HG02763 (cell line): ENCODE data around the gene PPP2R2C.

Experiments
- ATAC-seq: cut with Tn5 transposase; IDR thresholded peaks from one replicate; pipeline ENCODE4 v1.9.1; 2021; ENCODE audit warnings: mild to moderate bottlenecking, moderate library complexity; ENCODE audit not compliant: unreplicated experiment

The PPP2R2C gene

GRCh38 chr4:6277139-6277802 is 195.1 kb downstream of the PPP2R2C start:
- no peak for ATAC-seq

- no peak for ATAC-seq
Measured at GRCh38 chr4:6275898-6276806, 196.3 kb downstream of the PPP2R2C start.

- ATAC-seq: no peak
Measured at GRCh38 chr4:6275351-6275750, 197.1 kb downstream of the PPP2R2C start.

- no peak for ATAC-seq
Measured at GRCh38 chr4:6273661-6273990, 198.8 kb downstream of the PPP2R2C start.

- ATAC-seq: no peak
Measured at GRCh38 chr4:6272863-6273660, 199.4 kb downstream of the PPP2R2C start.

GRCh38 chr4:6271701-6272465 is 200.5 kb downstream of the PPP2R2C start:
- ATAC-seq: no peak

GRCh38 chr4:6271206-6271605 is 201.2 kb downstream of the PPP2R2C start:
- ATAC-seq: no peak

GRCh38 chr4:6270636-6271121 is 201.7 kb downstream of the PPP2R2C start:
- no peak for ATAC-seq
